Gastrocnemius medialis (tissue), 4 donors: ENCODE data around the gene CEBPB.

Source experiments
- CTCF ChIP-seq, 5 experiments: fragments of 450-650 bp in 3 of 5; fragments of 200-600 bp in 2 of 5; sonication (generic) in 2 of 5; IDR thresholded peaks in 4 of 5; conservative IDR thresholded peaks in 1 of 5; 1 replicate in 4 of 5; 2 replicates in 1 of 5; pipeline ENCODE4 v1.5.1; 2016 to 2019; ENCODE audit warnings: antibody characterized with exemption in 5 of 5, mild to moderate bottlenecking in 3 of 5, moderate library complexity in 3 of 5
- POLR2A ChIP-seq, 2 donors: fragments of 450-650 bp; IDR thresholded peaks; one replicate each; pipeline ENCODE4 v1.6.1; 2017; ENCODE audit warnings: antibody characterized with exemption in 2 of 2, mild to moderate bottlenecking in 2 of 2, moderate library complexity in 2 of 2

- TF ChIP-seq POLR2A (IDR thresholded peaks at IDR 0.05): no peak
- TF ChIP-seq CTCF (IDR thresholded peaks at IDR 0.05 in 4 of 5, conservative IDR thresholded peaks at IDR 0.05 in 1 of 5): no peak
Measured at GRCh38 chr20:50226093-50226974, 35.7 kb downstream of the CEBPB start.
